Midbrain (tissue), 1 donor: ENCODE measurements around the gene WIZ.
A peak's percentile ranks its signal among the peaks of the same experiment; 100 is the strongest.
"Not testable (repeated sequence)": the region's sequence is repeated elsewhere in the genome, so short reads cannot be mapped to it uniquely, and the experiment has no call there.

Source experiments
- DNase-seq: peaks from one replicate; lab custom pipeline; 2025; lab: John Stamatoyannopoulos, UW

WIZ gene

GRCh38 chr19:15449620-15450527 is at the start of gene WIZ:
Gene WIZ (minus strand): TSS chr19:15449956. CDS start chr19:15448307, 1,649 bp downstream.
- peak; percentile 38 for DNase-seq

- no peak for DNase-seq
Measured at GRCh38 chr19:15498910-15499309, 49.2 kb upstream of the WIZ start.

GRCh38 chr19:15498156-15498858 is 48.6 kb upstream of the WIZ start:
- no peak for DNase-seq

GRCh38 chr19:15495151-15495550 is 45.4 kb upstream of the WIZ start:
- no peak for DNase-seq

- no peak for DNase-seq
Measured at GRCh38 chr19:15488489-15489226, 38.9 kb upstream of the WIZ start.

GRCh38 chr19:15487038-15487437 is 37.3 kb upstream of the WIZ start:
- DNase-seq = no peak

- DNase-seq = not testable (repeated sequence)
Measured at GRCh38 chr19:15485768-15486167, 36.0 kb upstream of the WIZ start.

GRCh38 chr19:15480996-15481395 is 31.2 kb upstream of the WIZ start:
- not testable (repeated sequence) for DNase-seq

- DNase-seq = no peak
Measured at GRCh38 chr19:15479391-15480345, 29.9 kb upstream of the WIZ start, which contains the start of gene PGLYRP2. Gene PGLYRP2 (minus strand): TSS chr19:15479501. CDS start chr19:15479371, 130 bp downstream.

GRCh38 chr19:15476325-15476724 is 26.6 kb upstream of the WIZ start:
- no peak for DNase-seq

GRCh38 chr19:15475611-15476010 is 25.9 kb upstream of the WIZ start:
- DNase-seq = no peak

GRCh38 chr19:15475169-15475568 is 25.4 kb upstream of the WIZ start:
- DNase-seq = no peak

- DNase-seq = not testable (repeated sequence)
Measured at GRCh38 chr19:15473821-15474220, 24.1 kb upstream of the WIZ start.

GRCh38 chr19:15471639-15472101 is 21.9 kb upstream of the WIZ start:
- no peak for DNase-seq

GRCh38 chr19:15469513-15470297 is 19.9 kb upstream of the WIZ start:
- DNase-seq = no peak

GRCh38 chr19:15468675-15469512 is 19.1 kb upstream of the WIZ start:
- DNase-seq = no peak

GRCh38 chr19:15467734-15468214 is 18.0 kb upstream of the WIZ start:
- DNase-seq = no peak

GRCh38 chr19:15466851-15467733 is 17.3 kb upstream of the WIZ start:
- DNase-seq = no peak
